K562 (cell line): ENCODE data around the gene NPC1. TPM values are rescaled to one million over a fixed set of nuclear protein-coding genes. Genes with fewer than 3 reads are reported as not detected.

Experiments
- CXXC5 ChIP-seq: fragments of 250-450 bp; sonication (Bioruptor Pico); IDR thresholded peaks from 2 replicates; pipeline ENCODE4 v1.8.0; 2022; ENCODE audit warnings: inconsistent platforms, mild to moderate bottlenecking, moderate library complexity
- ETS2 ChIP-seq: IDR thresholded peaks from 2 replicates; pipeline ENCODE4 v1.6.1; 2016; ENCODE audit warnings: borderline replicate concordance, missing genetic modification characterization, mild to moderate bottlenecking, moderate library complexity, missing compliant biosample characterization; ENCODE audit not compliant: poor library complexity, severe bottlenecking
- FOXJ3 ChIP-seq: sonication (generic); formaldehyde crosslinking; IDR thresholded peaks from 2 replicates; pipeline ENCODE4 v1.4.0; 2020; ENCODE audit warnings: mild to moderate bottlenecking, missing genetic modification reagents
- FOXK2 ChIP-seq, 2 experiments: fragments of 450-650 bp; IDR thresholded peaks in 1 of 2; conservative IDR thresholded peaks in 1 of 2; 2 replicates each; pipeline ENCODE4 v1.6.1; 2016; ENCODE audit warnings: low read depth in 2 of 2, mild to moderate bottlenecking in 1 of 2
- NCOA1 ChIP-seq: fragments of 450-650 bp; IDR thresholded peaks from 2 replicates; pipeline ENCODE4 v1.6.1; 2016; ENCODE audit warnings: low read depth
- NR2C1 ChIP-seq, 2 experiments: fragments of 450-650 bp; IDR thresholded peaks; 2 replicates each; pipeline ENCODE4 v1.6.1; 2017; ENCODE audit warnings: mild to moderate bottlenecking in 2 of 2, antibody characterized with exemption in 1 of 2, inconsistent platforms in 1 of 2, missing compliant biosample characterization in 1 of 2, missing genetic modification characterization in 1 of 2
- RBBP5 ChIP-seq: fragments of 200-600 bp; sonication (generic); IDR thresholded peaks from 2 replicates; pipeline ENCODE4 v1.6.1; 2012; ENCODE audit warnings: borderline replicate concordance, mild to moderate bottlenecking, low read length, control low read depth, inconsistent platforms; ENCODE audit not compliant: insufficient read depth, poor library complexity, severe bottlenecking
- RFX5 ChIP-seq: IDR thresholded peaks from 2 replicates; pipeline ENCODE4 v1.6.1; 2011; ENCODE audit warnings: low read depth, mild to moderate bottlenecking, improper control_type of control experiment, low read length
- TAF9B ChIP-seq: fragments of 450-650 bp; IDR thresholded peaks from 2 replicates; pipeline ENCODE4 v1.6.1; 2018; ENCODE audit warnings: mild to moderate bottlenecking; ENCODE audit not compliant: partially characterized antibody
- ZNF24 ChIP-seq: fragments of 450-650 bp; IDR thresholded peaks from 2 replicates; pipeline ENCODE4 v1.6.1; 2016
- polyA plus RNA-seq, 8 experiments: library from polyadenylated mRNA; depleted of rRNA in 4 of 8; stranded (reverse) in 5 of 8; unstranded in 3 of 8; fragments of >200 nt; fragmentation: Nextera tagmentation in 2 of 8; fragmentation: Illumina TruSeq in 1 of 8; extraction: Ambion mirVana in 2 of 8; extraction: Trizol in 1 of 8; gene quantifications; 2 replicates each; pipeline versions ENCODE4 v1.2.1 to v1.2.3, GENCODE V29; 2011 to 2014; ENCODE audit warnings: inconsistent platforms in 1 of 8, missing spikeins in 1 of 8
- total RNA-seq, 7 experiments: library from RNA; depleted of rRNA in 6 of 7; stranded (reverse); fragments of >200 nt in 6 of 7; fragmentation: Illumina TruSeq in 2 of 7; extraction: Trizol in 2 of 7; gene quantifications; 2 replicates each; pipeline versions ENCODE4 v1.2.1 to v1.2.3, GENCODE V29; 2011 to 2021; ENCODE audit warnings: low replicate concordance in 1 of 7
- TF ChIP-seq, protein P1 (sequence below): fragments of 450-650 bp; formaldehyde crosslinking; IDR thresholded peaks from 2 replicates; pipeline ENCODE4 v1.4.0; 2022; ENCODE audit warnings: missing genetic modification characterization

Gene NPC1
- total and polyA plus RNA-seq, 9 of the 15 experiments (the other 6 are each of a cell fraction or from before 2014, with no cell fraction given), result 17.1 to 45.9 (median 27.6) TPM

DNA sequence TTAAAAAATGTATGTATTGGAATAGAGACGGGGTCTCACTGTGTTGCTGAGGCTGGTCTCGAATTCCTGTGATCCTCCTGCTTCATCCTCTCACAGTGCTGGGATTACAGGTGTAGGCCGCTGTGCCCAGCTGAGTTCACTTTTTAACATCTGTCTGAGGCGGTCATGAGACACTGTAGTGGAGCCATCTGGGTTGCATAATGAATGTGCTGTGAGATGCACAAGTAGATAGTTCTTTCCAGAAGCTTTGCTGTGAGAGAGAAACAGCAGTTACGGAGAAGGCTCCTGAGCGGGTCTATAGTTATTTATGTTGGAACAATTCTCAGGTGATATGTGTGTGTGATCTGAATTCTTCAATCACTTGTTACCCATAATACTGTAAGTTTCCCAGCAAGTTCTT, 79.9 kb downstream of the NPC1 start (continued):
- TF ChIP-seq RFX5 (no peak), RBBP5 (no peak), CXXC5 (CRISPR knock-in tag) (no peak), NR2C1 (IDR thresholded peaks at IDR 0.05) (no peak), NR2C1 (tag; IDR thresholded peaks at IDR 0.05) (no peak), NCOA1 (no peak), ETS2 (tag) (no peak), FOXK2 (conservative IDR thresholded peaks at IDR 0.05 in 1 of 2, IDR thresholded peaks at IDR 0.05 in 1 of 2; ENCODE audit: low read depth in 2 of 2) (no peak), FOXJ3 (CRISPR knock-in tag) (no peak), TAF9B (no peak), ZNF24 (no peak)
- TF ChIP-seq, protein P1, sequence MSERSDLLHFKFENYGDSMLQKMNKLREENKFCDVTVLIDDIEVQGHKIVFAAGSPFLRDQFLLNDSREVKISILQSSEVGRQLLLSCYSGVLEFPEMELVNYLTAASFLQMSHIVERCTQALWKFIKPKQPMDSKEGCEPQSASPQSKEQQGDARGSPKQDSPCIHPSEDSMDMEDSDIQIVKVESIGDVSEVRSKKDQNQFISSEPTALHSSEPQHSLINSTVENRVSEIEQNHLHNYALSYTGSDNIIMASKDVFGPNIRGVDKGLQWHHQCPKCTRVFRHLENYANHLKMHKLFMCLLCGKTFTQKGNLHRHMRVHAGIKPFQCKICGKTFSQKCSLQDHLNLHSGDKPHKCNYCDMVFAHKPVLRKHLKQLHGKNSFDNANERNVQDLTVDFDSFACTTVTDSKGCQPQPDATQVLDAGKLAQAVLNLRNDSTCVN (CRISPR knock-in tag), result no peak
